ENCODE data around the gene OR9A2. TPM values are rescaled to one million over a fixed set of nuclear protein-coding genes. Genes with fewer than 3 reads are reported as not detected.

Gene OR9A2
- total RNA-seq (2013) = not detected
- polyA plus RNA-seq (not detected), polyA minus RNA-seq (not detected in 2 replicates), total RNA-seq (0 to 0.35 (median 0) reads per million in 11 experiments)

GRCh38 chr7:143027032-143027431 is at the start of gene OR9A2:
Gene OR9A2, minus strand, starts transcription at chr7:143027132. Its CDS starts 0 bp downstream, at chr7:143027132.
- H3K4me3 ChIP-seq (replicated peaks in 1 of 3; ENCODE audit: low read depth in 2 of 3, low read length in 3 of 3) = no peak within 1 kb of the TSS
- H3K27ac ChIP-seq (ENCODE audit: low read depth in 1 of 2, low read length in 2 of 2) = no peak within 1 kb of the TSS
- H3K4me3 Mint-ChIP-seq = no peak within 1 kb of the TSS
- H3K79me2 ChIP-seq (ENCODE audit: insufficient read depth, low read length) = no peaks in the 10 kb centered on the region
- no peak within 1 kb of the TSS for H2AFZ ChIP-seq (ENCODE audit: insufficient read depth, low read depth, low read length, poor library complexity, severe bottlenecking)
- H3K36me3 ChIP-seq (replicated peaks in 1 of 2; ENCODE audit: control insufficient read depth in 1 of 2, insufficient read depth in 2 of 2, low read length in 2 of 2) = no peaks in the 10 kb centered on the region
- H3K36me3 Mint-ChIP-seq = no peaks in the 10 kb centered on the region
- intact Hi-C loops (cut with micrococcal nuclease) = no loop called here
- TF ChIP-seq CTCF (IDR thresholded peaks at IDR 0.05) = no peak
- H3K4me1 Mint-ChIP-seq = peaks cover 11% of the 10 kb centered on the region
- H3K9ac ChIP-seq (ENCODE audit: insufficient read depth, low read length, poor library complexity, severe bottlenecking) = no peak within 1 kb of the TSS
- peaks cover 1 to 5% (median 3%) of the 10 kb centered on the region in 7 donors for H3K9me3 Mint-ChIP-seq
- no peaks in the 10 kb centered on the region for H4K20me1 ChIP-seq (ENCODE audit: insufficient read depth, low read length)
- peak within 1 kb of the TSS in 1 of 7 donors; percentile 1 for H3K27ac Mint-ChIP-seq
- H3K27me3 Mint-ChIP-seq (ENCODE audit: low read depth in 3 of 3) = peaks cover 2 to 4% (median 2%) of the 10 kb centered on the region in 3 donors
- H3K4me2 ChIP-seq (replicated peaks; ENCODE audit: extremely low read depth, low read length, poor library complexity, severe bottlenecking) = no peak within 1 kb of the TSS
- H3K9me3 ChIP-seq (replicated peaks in 1 of 2; ENCODE audit: control insufficient read depth in 1 of 2, insufficient read depth in 1 of 2, low read length in 2 of 2) = no peaks in the 10 kb centered on the region
- H3K4me1 ChIP-seq (ENCODE audit: control insufficient read depth in 1 of 2, insufficient read depth in 2 of 2, low read length in 2 of 2) = peaks cover 0 to 5% of the 10 kb centered on the region in 2 donors
- no CpG with 5 or more reads among the region's 1 CpG for WGBS (ENCODE audit: insufficient coverage)
- H3K27me3 ChIP-seq (ENCODE audit: control insufficient read depth in 2 of 2, insufficient read depth in 2 of 2, low read length in 2 of 2) = no peaks in the 10 kb centered on the region
- no peak for DNase-seq

GRCh38 chr7:143074141-143074540 is 47.2 kb upstream of the OR9A2 start:
- no peaks in the 10 kb centered on the region for H3K4me1 ChIP-seq (ENCODE audit: control insufficient read depth in 1 of 2, insufficient read depth in 2 of 2, low read length in 2 of 2)
- no peak overlapping the region for H3K4me3 Mint-ChIP-seq
- no peaks in the 10 kb centered on the region for H3K36me3 ChIP-seq (replicated peaks in 1 of 2; ENCODE audit: control insufficient read depth in 1 of 2, insufficient read depth in 2 of 2, low read length in 2 of 2)
- no peak overlapping the region for H2AFZ ChIP-seq (ENCODE audit: insufficient read depth, low read depth, low read length, poor library complexity, severe bottlenecking)
- no peak overlapping the region for H3K4me2 ChIP-seq (replicated peaks; ENCODE audit: extremely low read depth, low read length, poor library complexity, severe bottlenecking)
- H3K4me3 ChIP-seq (replicated peaks in 1 of 3; ENCODE audit: low read depth in 2 of 3, low read length in 3 of 3) = no peak overlapping the region
- TF ChIP-seq CTCF (IDR thresholded peaks at IDR 0.05) = no peak
- peaks cover 0 to 11% (median 2%) of the 10 kb centered on the region in 7 donors for H3K9me3 Mint-ChIP-seq
- H3K27ac Mint-ChIP-seq = no peak overlapping the region
- H3K79me2 ChIP-seq (ENCODE audit: insufficient read depth, low read length) = no peaks in the 10 kb centered on the region
- H3K27me3 Mint-ChIP-seq (ENCODE audit: low read depth in 3 of 3) = peaks cover 2 to 3% (median 2%) of the 10 kb centered on the region in 3 donors
- H3K27me3 ChIP-seq (ENCODE audit: control insufficient read depth in 2 of 2, insufficient read depth in 2 of 2, low read length in 2 of 2) = no peaks in the 10 kb centered on the region
- H3K36me3 Mint-ChIP-seq = no peaks in the 10 kb centered on the region
- intact Hi-C loops (cut with micrococcal nuclease) = no loop called here
- no peaks in the 10 kb centered on the region for H3K9me3 ChIP-seq (replicated peaks in 1 of 2; ENCODE audit: control insufficient read depth in 1 of 2, insufficient read depth in 1 of 2, low read length in 2 of 2)
- no peak for DNase-seq
- H3K4me1 Mint-ChIP-seq = no peaks in the 10 kb centered on the region
- no peak overlapping the region for H3K27ac ChIP-seq (ENCODE audit: low read depth in 1 of 2, low read length in 2 of 2)
- no peaks in the 10 kb centered on the region for H4K20me1 ChIP-seq (ENCODE audit: insufficient read depth, low read length)
- H3K9ac ChIP-seq (ENCODE audit: insufficient read depth, low read length, poor library complexity, severe bottlenecking) = no peak overlapping the region

Data from CD14-positive monocyte (primary cell).